Measurements from ENCODE around the gene ELN. TPM values are rescaled to one million over a fixed set of nuclear protein-coding genes. Genes with fewer than 3 reads are reported as not detected.

The ELN gene
- total and polyA plus RNA-seq, 2 of the 4 experiments (the other 2 are of a cell fraction), result 2.2 to 14.3 TPM

GRCh38 chr7:74013539-74014272, 14.3 kb upstream of the ELN start:
- Histone ChIP-seq H2AFZ (replicated peaks; ENCODE audit: low read length, poor library complexity) (no peak overlapping the region), H2AK5ac (ENCODE audit: low read depth, low read length) (0 out of 2 replicates have a peak overlapping the region, but pooled peaks have one; percentile 3), H3K27ac (ENCODE audit: insufficient read depth, low read length) (no peak overlapping the region), H3K14ac (replicated peaks; ENCODE audit: low read depth, low read length) (no peak overlapping the region), H4K8ac (ENCODE audit: low read depth in 2 of 2, low read length in 2 of 2) (no peak overlapping the region), H2AK9ac (replicated peaks; ENCODE audit: low read depth, low read length, poor library complexity) (peak overlapping the region; percentile 86), H3K79me1 (ENCODE audit: low read depth in 1 of 2, low read length in 2 of 2) (no peaks in the 10 kb centered on the region), H2BK15ac (ENCODE audit: low read depth, low read length) (no peak overlapping the region), H3K27me3 (ENCODE audit: control insufficient read depth, insufficient read depth, low read length) (no peaks in the 10 kb centered on the region), H3K4ac (ENCODE audit: low read depth, low read length) (peak overlapping the region; percentile 4; the same call in 1 of the 2 replicates), H3K4me3 (ENCODE audit: insufficient read depth, low read depth, low read length) (no peak overlapping the region), H3K9ac (ENCODE audit: low read depth, low read length) (no peak overlapping the region), H3K9me1 (ENCODE audit: insufficient read depth, low read length) (peaks cover 6% of the 10 kb centered on the region; the same call in 1 of the 2 replicates), H3K23ac (ENCODE audit: low read depth, low read length) (no peak overlapping the region), H4K20me1 (ENCODE audit: insufficient read depth, low read length) (no peaks in the 10 kb centered on the region), H3K56ac (ENCODE audit: extremely low read depth, insufficient read depth, low read length) (no peak overlapping the region), H2BK20ac (ENCODE audit: low read depth, low read length) (no peak overlapping the region), H2BK120ac (ENCODE audit: low read depth, low read length) (0 out of 2 replicates have a peak overlapping the region, but pooled peaks have one; percentile 4), H2BK5ac (ENCODE audit: low read depth, low read length, poor library complexity, severe bottlenecking) (no peak overlapping the region), H3K4me2 (ENCODE audit: low read depth, low read length) (no peak overlapping the region), H3K9me3 (ENCODE audit: control insufficient read depth, insufficient read depth, low read length) (no peaks in the 10 kb centered on the region), H3K18ac (ENCODE audit: low read depth, low read length) (no peak overlapping the region), H4K91ac (ENCODE audit: insufficient read depth, low read depth, low read length) (peak overlapping the region; percentile 32; the same call in 1 of the 2 replicates), H3K36me3 (ENCODE audit: control insufficient read depth, insufficient read depth, low read length) (no peaks in the 10 kb centered on the region), H4K5ac (ENCODE audit: low read depth, low read length) (no peak overlapping the region), H3K4me1 (ENCODE audit: control insufficient read depth, insufficient read depth, low read length) (peaks cover 9% of the 10 kb centered on the region; the same call in 1 of the 2 replicates)
- 86% methylated on average over 13 of the region's 16 CpGs; no CpG with 5 or more reads in 1 of the 2 experiments for WGBS, 2 experiments (ENCODE audit: extremely low coverage in 2 of 2, insufficient read length in 1 of 2)
- dilution Hi-C loops (cut with HindIII; ENCODE audit: low sequenced_read_pairs, unreplicated experiment), result no loop called here
- no TSS peak for BruUV-seq (replicated peaks)
- ATAC-seq (ENCODE audit: low read depth) (no peak), DNase-seq (no peak)
- CTCF ChIA-PET, result interaction anchor here (0.8 kb wide), 1 partner anchor 13 kb away, joined by 3 read pairs; no protein-coding TSS in a partner anchor
- in situ Hi-C loops (cut with MboI; ENCODE audit: low sequenced_read_pairs), result no loop called here
- intact Hi-C loops (cut with micrococcal nuclease), result no loop called here
- POLR2A ChIA-PET (ENCODE audit: unreplicated experiment), result no interaction called here
- TF ChIP-seq POLR2A (IDR thresholded peaks at IDR 0.05; ENCODE audit: low read depth, low read length) (no peak), FOS (IDR thresholded peaks at IDR 0.05; ENCODE audit: low read depth, low read length) (no peak), SMC3 (IDR thresholded peaks at IDR 0.05; ENCODE audit: low read depth, low read length) (no peak), CTCF (conservative IDR thresholded peaks at IDR 0.05; ENCODE audit: low read depth, low read length) (no peak), RCOR1 (IDR thresholded peaks at IDR 0.05; ENCODE audit: insufficient replicate concordance, low read length) (no peak), RFX5 (IDR thresholded peaks at IDR 0.05; ENCODE audit: low read depth, low read length) (no peak), MAZ (IDR thresholded peaks at IDR 0.05; ENCODE audit: borderline replicate concordance, low read depth, low read length) (no peak), CEBPB (IDR thresholded peaks at IDR 0.05; ENCODE audit: low read depth, low read length) (no peak), NFE2L2 (IDR thresholded peaks at IDR 0.05; ENCODE audit: low read depth, low read length) (no peak), MXI1 (IDR thresholded peaks at IDR 0.05; ENCODE audit: borderline replicate concordance, low read depth, low read length) (no peak), RAD21 (IDR thresholded peaks at IDR 0.05; ENCODE audit: low read length) (no peak), BHLHE40 (IDR thresholded peaks at IDR 0.05; ENCODE audit: low read depth, low read length) (no peak), CHD1 (IDR thresholded peaks at IDR 0.05; ENCODE audit: low read depth, low read length) (no peak), ELK1 (IDR thresholded peaks at IDR 0.05; ENCODE audit: borderline replicate concordance, low read depth, low read length) (no peak)
- TF ChIP-seq, protein P1, sequence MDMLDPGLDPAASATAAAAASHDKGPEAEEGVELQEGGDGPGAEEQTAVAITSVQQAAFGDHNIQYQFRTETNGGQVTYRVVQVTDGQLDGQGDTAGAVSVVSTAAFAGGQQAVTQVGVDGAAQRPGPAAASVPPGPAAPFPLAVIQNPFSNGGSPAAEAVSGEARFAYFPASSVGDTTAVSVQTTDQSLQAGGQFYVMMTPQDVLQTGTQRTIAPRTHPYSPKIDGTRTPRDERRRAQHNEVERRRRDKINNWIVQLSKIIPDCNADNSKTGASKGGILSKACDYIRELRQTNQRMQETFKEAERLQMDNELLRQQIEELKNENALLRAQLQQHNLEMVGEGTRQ (IDR thresholded peaks at IDR 0.05; ENCODE audit: low read depth, low read length), result no peak

Data from IMR-90 (cell line).